GM23338 (cell line): ENCODE data around the gene EPAS1.

Experiments used
- CREB1 ChIP-seq: fragments of 250-450 bp; sonication (Bioruptor Pico); IDR thresholded peaks from 2 replicates; pipeline ENCODE4 v1.5.0; 2020; ENCODE audit warnings: low read depth, mild to moderate bottlenecking, moderate library complexity
- CTCF ChIP-seq, 2 experiments: fragments of 200-600 bp in 1 of 2; sonication (generic) in 1 of 2; conservative IDR thresholded peaks; 2 replicates each; pipeline versions ENCODE4 v1.5.1 to v1.6.1; 2016 to 2017; ENCODE audit warnings: antibody characterized with exemption in 2 of 2, low read depth in 2 of 2, mild to moderate bottlenecking in 2 of 2, moderate library complexity in 1 of 2
- ETS1 ChIP-seq: IDR thresholded peaks from 2 replicates; pipeline ENCODE4 v1.6.1; 2016; ENCODE audit warnings: antibody characterized with exemption
- EZH2 ChIP-seq: fragments of 200-600 bp; sonication (generic); IDR thresholded peaks from one replicate; pipeline ENCODE4 v1.8.0; 2017; ENCODE audit warnings: antibody characterized with exemption, mild to moderate bottlenecking, low read depth; ENCODE audit not compliant: unreplicated experiment
- EZH2phosphoT487 ChIP-seq: fragments of 200-600 bp; sonication (generic); IDR thresholded peaks from one replicate; pipeline ENCODE4 v1.8.1; 2018; ENCODE audit warnings: antibody characterized with exemption; ENCODE audit not compliant: unreplicated experiment
- JUNB ChIP-seq: IDR thresholded peaks from one replicate; pipeline ENCODE4 v1.6.1; 2016; ENCODE audit warnings: antibody characterized with exemption; ENCODE audit not compliant: unreplicated experiment
- POLR2AphosphoS5 ChIP-seq: IDR thresholded peaks from 2 replicates; pipeline ENCODE4 v1.6.1; 2016; ENCODE audit warnings: antibody characterized with exemption, low read depth
- REST ChIP-seq: IDR thresholded peaks from one replicate; pipeline ENCODE4 v1.6.1; 2018; ENCODE audit warnings: antibody characterized with exemption; ENCODE audit not compliant: unreplicated experiment
- ZNF114 ChIP-seq: fragments of 250-450 bp; sonication (Bioruptor Pico); IDR thresholded peaks from 2 replicates; pipeline ENCODE4 v1.5.0; 2020; ENCODE audit warnings: mild to moderate bottlenecking, moderate library complexity
- ZNF331 ChIP-seq: fragments of 250-450 bp; sonication (Bioruptor Pico); IDR thresholded peaks from 2 replicates; pipeline ENCODE4 v1.5.0; 2020; ENCODE audit warnings: low read depth, mild to moderate bottlenecking, moderate library complexity

GRCh38 chr2:46328829-46329228 lies 31.6 kb downstream of the EPAS1 start:
- TF ChIP-seq EZH2: no peak
- TF ChIP-seq CTCF (conservative IDR thresholded peaks at IDR 0.05; ENCODE audit: low read depth in 2 of 2): no peak
- no peak for TF ChIP-seq POLR2AphosphoS5
- TF ChIP-seq ZNF331 (CRISPR knock-in tag): no peak
- no peak for TF ChIP-seq EZH2phosphoT487
- TF ChIP-seq CREB1 (CRISPR knock-in tag): no peak
- no peak for TF ChIP-seq ETS1
- no peak for TF ChIP-seq REST
- no peak for TF ChIP-seq JUNB
- TF ChIP-seq ZNF114 (CRISPR knock-in tag): no peak
